Left ventricle myocardium inferior (tissue), 1 donor: Measurements from ENCODE around the gene OSBPL8. TPM values are rescaled to one million over a fixed set of nuclear protein-coding genes. Genes with fewer than 3 reads are reported as not detected.

Experiments
- DNase-seq: peaks from one replicate; pipeline ENCODE4 v3.0.0-alpha.2; 2020
- H3K27ac ChIP-seq: fragments of 200-600 bp; replicated peaks from 2 replicates; pipeline ENCODE4 v1.8.0; 2021
- H3K27me3 ChIP-seq: fragments of 200-600 bp; 2 replicates; pipeline ENCODE4 v1.8.0; 2021; ENCODE audit warnings: low read depth
- H3K36me3 ChIP-seq: fragments of 200-600 bp; 2 replicates; pipeline ENCODE4 v1.8.0; 2021
- H3K4me1 ChIP-seq: fragments of 200-600 bp; 2 replicates; pipeline ENCODE4 v1.8.0; 2021
- H3K4me3 ChIP-seq: fragments of 200-600 bp; 2 replicates; pipeline ENCODE4 v1.8.0; 2021; ENCODE audit warnings: mild to moderate bottlenecking, moderate library complexity
- H3K9me3 ChIP-seq: fragments of 200-600 bp; replicated peaks from 2 replicates; pipeline ENCODE4 v1.8.0; 2021
- intact Hi-C: fragments of 100-400 bp; cut with micrococcal nuclease; formaldehyde crosslinking; loops from one replicate; pipeline ENCODE4 v1.11.0; 2022
- total RNA-seq: library from RNA; stranded (reverse); fragmentation: NEBNext Ultra II Directional; extraction: Animal tissue kit (Norgen Biotek cat#: 25700); gene quantifications from one replicate; pipeline ENCODE4 v1.2.1, GENCODE V29; 2021
- TF ChIP-seq, protein P1 (sequence below): fragments of 200-600 bp; IDR thresholded peaks from 2 replicates; pipeline ENCODE4 v1.8.0; 2021; ENCODE audit warnings: antibody characterized with exemption, mild to moderate bottlenecking, borderline replicate concordance
- donor health status: DM: no; HTN: yes; CAD: no; lungs with severe emphysema.

Gene OSBPL8
- total RNA-seq, 1 donor from 2014 or later, result 28.9 TPM

GRCh38 chr12:76548222-76548837 is 11.2 kb downstream of the OSBPL8 start:
- intact Hi-C loops, result no loop called here
- no peak for DNase-seq
- Histone ChIP-seq H3K27ac (no peak overlapping the region), H3K27me3 (no peaks in the 10 kb centered on the region), H3K9me3 (no peaks in the 10 kb centered on the region), H3K36me3 (no peaks in the 10 kb centered on the region), H3K4me3 (no peak overlapping the region), H3K4me1 (peaks cover 91% of the 10 kb centered on the region)
- TF ChIP-seq, protein P1, sequence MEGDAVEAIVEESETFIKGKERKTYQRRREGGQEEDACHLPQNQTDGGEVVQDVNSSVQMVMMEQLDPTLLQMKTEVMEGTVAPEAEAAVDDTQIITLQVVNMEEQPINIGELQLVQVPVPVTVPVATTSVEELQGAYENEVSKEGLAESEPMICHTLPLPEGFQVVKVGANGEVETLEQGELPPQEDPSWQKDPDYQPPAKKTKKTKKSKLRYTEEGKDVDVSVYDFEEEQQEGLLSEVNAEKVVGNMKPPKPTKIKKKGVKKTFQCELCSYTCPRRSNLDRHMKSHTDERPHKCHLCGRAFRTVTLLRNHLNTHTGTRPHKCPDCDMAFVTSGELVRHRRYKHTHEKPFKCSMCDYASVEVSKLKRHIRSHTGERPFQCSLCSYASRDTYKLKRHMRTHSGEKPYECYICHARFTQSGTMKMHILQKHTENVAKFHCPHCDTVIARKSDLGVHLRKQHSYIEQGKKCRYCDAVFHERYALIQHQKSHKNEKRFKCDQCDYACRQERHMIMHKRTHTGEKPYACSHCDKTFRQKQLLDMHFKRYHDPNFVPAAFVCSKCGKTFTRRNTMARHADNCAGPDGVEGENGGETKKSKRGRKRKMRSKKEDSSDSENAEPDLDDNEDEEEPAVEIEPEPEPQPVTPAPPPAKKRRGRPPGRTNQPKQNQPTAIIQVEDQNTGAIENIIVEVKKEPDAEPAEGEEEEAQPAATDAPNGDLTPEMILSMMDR, result no peak

- peaks cover 83% of the 10 kb centered on the region for H3K4me1 ChIP-seq
- TF ChIP-seq, protein P1, result no peak
- no peak overlapping the region for H3K4me3 ChIP-seq
- DNase-seq, result no peak
- H3K9me3 ChIP-seq, result no peaks in the 10 kb centered on the region
- H3K36me3 ChIP-seq, result no peaks in the 10 kb centered on the region
- intact Hi-C loops, result no loop called here
- no peaks in the 10 kb centered on the region for H3K27me3 ChIP-seq
- H3K27ac ChIP-seq, result no peak overlapping the region
These were observed 12.0 kb downstream of the OSBPL8 start for GRCh38 chr12:76547526-76547925.

DNA sequence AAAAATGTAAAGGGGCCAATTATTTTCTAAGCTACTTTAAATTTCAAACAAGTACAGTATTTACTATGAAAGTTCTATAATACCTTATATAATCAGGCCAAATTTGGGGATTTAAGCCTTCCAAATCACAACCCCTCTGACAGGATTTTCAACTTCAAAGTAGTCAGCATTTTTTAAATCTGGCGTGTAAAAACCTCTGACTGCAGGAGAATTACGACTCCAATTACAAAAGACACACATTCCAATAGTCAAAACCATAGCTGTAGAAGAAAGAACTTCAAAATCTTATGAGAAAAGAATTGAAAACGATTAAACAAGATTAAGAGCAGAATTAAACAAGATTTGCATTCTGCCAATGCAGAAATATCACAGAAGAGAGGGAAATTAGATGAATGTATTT is 12.7 kb downstream of the OSBPL8 start:
- Histone ChIP-seq H3K9me3 (no peaks in the 10 kb centered on the region), H3K27me3 (no peaks in the 10 kb centered on the region), H3K27ac (no peak overlapping the region), H3K4me3 (no peak overlapping the region), H3K36me3 (no peaks in the 10 kb centered on the region), H3K4me1 (peaks cover 77% of the 10 kb centered on the region)
- TF ChIP-seq, protein P1, result no peak
- DNase-seq, result no peak
- intact Hi-C loops, result no loop called here

DNA sequence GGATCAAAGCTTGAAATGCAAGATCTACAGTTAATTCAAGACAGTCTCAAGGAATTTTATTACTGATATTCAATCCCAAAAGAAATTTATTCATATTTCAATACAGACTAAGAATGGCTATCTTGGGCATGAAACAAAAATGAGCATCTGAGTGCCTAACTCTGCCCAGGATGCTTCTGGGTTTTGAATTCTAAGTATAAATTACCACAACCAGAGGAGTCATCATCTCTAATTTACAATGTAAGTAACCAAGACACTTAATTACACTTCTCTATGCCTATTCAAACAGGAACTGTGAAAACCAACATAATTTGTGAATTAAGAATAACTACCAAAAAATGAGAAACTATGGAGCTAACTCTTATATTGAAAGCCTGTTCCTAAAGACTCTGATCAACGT is 14.1 kb downstream of the OSBPL8 start:
- intact Hi-C loops, result no loop called here
- H3K4me1 ChIP-seq, result peaks cover 64% of the 10 kb centered on the region
- H3K36me3 ChIP-seq, result no peaks in the 10 kb centered on the region

GRCh38 chr12:76544601-76545261 is 14.8 kb downstream of the OSBPL8 start:
- no peak for DNase-seq
- TF ChIP-seq, protein P1, result no peak
- intact Hi-C loops, result no loop called here
- no peaks in the 10 kb centered on the region for H3K9me3 ChIP-seq
- no peak overlapping the region for H3K27ac ChIP-seq
- H3K27me3 ChIP-seq, result no peaks in the 10 kb centered on the region
- no peaks in the 10 kb centered on the region for H3K36me3 ChIP-seq
- no peak overlapping the region for H3K4me3 ChIP-seq
- peaks cover 61% of the 10 kb centered on the region for H3K4me1 ChIP-seq

More for the DNA sequence above, 14.1 kb downstream of the OSBPL8 start:
- H3K4me3 ChIP-seq, result no peak overlapping the region
- TF ChIP-seq, protein P1, result no peak
- H3K9me3 ChIP-seq, result no peaks in the 10 kb centered on the region
- H3K27me3 ChIP-seq, result no peaks in the 10 kb centered on the region
- H3K27ac ChIP-seq, result no peak overlapping the region
- no peak for DNase-seq
